Vagina (tissue), 2 donors: Measurements from ENCODE around the gene CUL4A. TPM values are rescaled to one million over a fixed set of nuclear protein-coding genes. Genes with fewer than 3 reads are reported as not detected.

Experiments used
- DNase-seq, 2 donors: peaks; one replicate each; pipeline ENCODE4 v3.0.0-alpha.2; 2017; ENCODE audit errors: extremely low spot score in 2 of 2
- H3K27ac ChIP-seq: fragments of 200-600 bp; sonication (generic); one replicate; pipeline ENCODE4 v1.5.1; 2019
- H3K27me3 ChIP-seq: fragments of 200-600 bp; sonication (generic); one replicate; pipeline ENCODE4 v1.5.1; 2019
- H3K36me3 ChIP-seq, 2 donors: fragments of 200-600 bp; sonication (generic); one replicate each; pipeline ENCODE4 v1.5.1; 2017 to 2019
- H3K4me1 ChIP-seq: fragments of 200-600 bp; sonication (generic); one replicate; pipeline ENCODE4 v1.5.1; 2019
- H3K4me3 ChIP-seq, 2 donors: fragments of 200-600 bp; sonication (generic); 1 replicate in 1 of 2; 2 replicates in 1 of 2; pipeline ENCODE4 v1.5.1; 2016 to 2019
- H3K9me3 ChIP-seq: fragments of 200-600 bp; sonication (generic); one replicate; pipeline ENCODE4 v1.5.1; 2019
- CTCF ChIP-seq, 3 experiments: fragments of 450-650 bp in 2 of 3; fragments of 200-600 bp in 1 of 3; sonication (generic) in 1 of 3; IDR thresholded peaks; one replicate each; pipeline ENCODE4 v1.5.1; 2017 to 2019; ENCODE audit warnings: antibody characterized with exemption in 3 of 3, mild to moderate bottlenecking in 2 of 3, moderate library complexity in 2 of 3
- POLR2A ChIP-seq, 2 donors: fragments of 450-650 bp; IDR thresholded peaks; one replicate each; pipeline ENCODE4 v1.6.1; 2017; ENCODE audit warnings: antibody characterized with exemption in 2 of 2, mild to moderate bottlenecking in 2 of 2, moderate library complexity in 2 of 2
- POLR2AphosphoS5 ChIP-seq, 2 donors: sonication (generic); formaldehyde crosslinking; IDR thresholded peaks; one replicate each; pipeline ENCODE4 v1.9.0; 2017; ENCODE audit warnings: antibody characterized with exemption in 2 of 2, mild to moderate bottlenecking in 2 of 2, low read depth in 1 of 2; ENCODE audit not compliant: insufficient read depth in 1 of 2
- intact Hi-C: fragments of 100-400 bp; cut with DNase I; formaldehyde crosslinking; loops from one replicate; pipeline ENCODE4 v1.15.1; 2023
- total RNA-seq: library from RNA; depleted of rRNA; stranded (reverse); fragments of >200 nt; gene quantifications from one replicate; pipeline ENCODE4 v1.2.3, GENCODE V29; 2016

Gene CUL4A
- total RNA-seq, 1 donor from 2014 or later = 110 TPM

DNA sequence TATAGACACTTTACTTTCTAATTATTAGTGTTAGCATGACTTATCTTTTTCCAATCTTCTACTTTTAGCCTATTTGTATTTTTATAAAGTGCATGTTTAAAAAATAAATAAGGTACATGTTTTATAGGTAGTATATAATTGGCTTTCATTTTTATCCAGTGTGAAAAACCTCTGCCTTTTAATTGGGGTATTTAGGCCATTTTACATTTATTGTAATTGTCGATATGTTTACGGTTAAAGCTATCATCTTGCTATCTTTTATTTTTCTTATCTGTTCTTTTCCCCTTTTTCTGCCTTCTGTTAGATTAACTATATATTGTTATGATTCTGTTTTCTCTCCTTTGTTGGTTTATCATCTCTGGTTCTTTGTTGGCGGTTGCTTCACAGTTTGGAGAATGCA, 41.8 kb upstream of the CUL4A start:
- Histone ChIP-seq H3K27ac (no peak overlapping the region), H3K4me3 (no peak overlapping the region), H3K9me3 (no peaks in the 10 kb centered on the region), H3K36me3 (peaks cover 0 to 8% of the 10 kb centered on the region in 2 donors), H3K4me1 (no peaks in the 10 kb centered on the region), H3K27me3 (no peaks in the 10 kb centered on the region)
- TF ChIP-seq POLR2A (IDR thresholded peaks at IDR 0.05) (no peak), POLR2AphosphoS5 (IDR thresholded peaks at IDR 0.05; ENCODE audit: insufficient read depth in 1 of 2, low read depth in 1 of 2) (no peak), CTCF (IDR thresholded peaks at IDR 0.05) (no peak)
- no peak for DNase-seq
- intact Hi-C loops = no loop called here

- H3K27ac ChIP-seq = no peak overlapping the region
- intact Hi-C loops = no loop called here
- no peak for TF ChIP-seq POLR2A (IDR thresholded peaks at IDR 0.05)
- TF ChIP-seq CTCF (IDR thresholded peaks at IDR 0.05) = no peak
- no peak for TF ChIP-seq POLR2AphosphoS5 (IDR thresholded peaks at IDR 0.05; ENCODE audit: insufficient read depth in 1 of 2, low read depth in 1 of 2)
Measured at GRCh38 chr13:113168211-113168610, 41.2 kb upstream of the CUL4A start.

GRCh38 chr13:113169277-113170272, 39.8 kb upstream of the CUL4A start:
- no peak for DNase-seq
- TF ChIP-seq POLR2AphosphoS5 (IDR thresholded peaks at IDR 0.05; ENCODE audit: insufficient read depth in 1 of 2, low read depth in 1 of 2) (no peak), CTCF (IDR thresholded peaks at IDR 0.05) (no peak), POLR2A (IDR thresholded peaks at IDR 0.05) (no peak)
- H3K36me3 ChIP-seq = peaks cover 0 to 8% of the 10 kb centered on the region in 2 donors

More at GRCh38 chr13:113168211-113168610, 41.2 kb upstream of the CUL4A start:
- H3K27me3 ChIP-seq = no peaks in the 10 kb centered on the region
- H3K4me1 ChIP-seq = no peaks in the 10 kb centered on the region
- no peaks in the 10 kb centered on the region for H3K9me3 ChIP-seq
- H3K36me3 ChIP-seq = peaks cover 0 to 8% of the 10 kb centered on the region in 2 donors
- no peak overlapping the region for H3K4me3 ChIP-seq
- DNase-seq = no peak

GRCh38 chr13:113170511-113170910, 38.9 kb upstream of the CUL4A start:
- Histone ChIP-seq H3K36me3 (peaks cover 0 to 11% of the 10 kb centered on the region in 2 donors), H3K4me3 (no peak overlapping the region), H3K27ac (no peak overlapping the region), H3K9me3 (no peaks in the 10 kb centered on the region), H3K27me3 (no peaks in the 10 kb centered on the region), H3K4me1 (no peaks in the 10 kb centered on the region)
- intact Hi-C loops = no loop called here
- no peak for DNase-seq
- no peak for TF ChIP-seq POLR2A (IDR thresholded peaks at IDR 0.05)
- TF ChIP-seq CTCF (IDR thresholded peaks at IDR 0.05) = no peak
- TF ChIP-seq POLR2AphosphoS5 (IDR thresholded peaks at IDR 0.05; ENCODE audit: insufficient read depth in 1 of 2, low read depth in 1 of 2) = no peak

More at GRCh38 chr13:113169277-113170272, 39.8 kb upstream of the CUL4A start:
- intact Hi-C loops = no loop called here
- Histone ChIP-seq H3K4me1 (no peaks in the 10 kb centered on the region), H3K9me3 (no peaks in the 10 kb centered on the region), H3K4me3 (no peak overlapping the region), H3K27me3 (no peaks in the 10 kb centered on the region), H3K27ac (no peak overlapping the region)
